GM12878 (cell line): ENCODE results near the gene TMEM135. TPM values are rescaled to one million over a fixed set of nuclear protein-coding genes. Genes with fewer than 3 reads are reported as not detected.

Experiments used
- ATAC-seq: fragments of 200-7000 bp; cut with Tn5 transposase; 3 replicates; pipeline ENCODE4 v1.9.1; 2020; ENCODE audit warnings: mild to moderate bottlenecking, moderate library complexity
- BruUV-seq: library from RNA; stranded (reverse); fragments of 400-500 nt; replicated peaks from 2 replicates; lab custom pipeline; 2021; lab: Mats Ljungman, UMichigan
- CTCF ChIA-PET: fragments of 300-600 bp; sonication (Branson Sonifier 250); formaldehyde crosslinking; extraction: SDS; loops from one replicate; lab custom pipeline; 2021; ENCODE audit warnings: inconsistent platforms; lab: Yijun Ruan, JAX
- POLR2A ChIA-PET: fragments of 350-600 bp; formaldehyde crosslinking; extraction: SDS; loops from one replicate; lab custom pipeline; 2021; ENCODE audit warnings: inconsistent platforms; lab: Charles Lee
- RAD21 ChIA-PET: fragments of 300-600 bp; sonication (Branson Sonifier 250); formaldehyde crosslinking; loops from one replicate; lab custom pipeline; 2023; ENCODE audit warnings: antibody characterized with exemption; ENCODE audit not compliant: unreplicated experiment; lab: Charles Lee
- SMC1A ChIA-PET: fragments of 300-600 bp; sonication (Branson Sonifier 250); formaldehyde crosslinking; loops from one replicate; lab custom pipeline; 2023; ENCODE audit not compliant: unreplicated experiment, uncharacterized antibody; lab: Charles Lee
- DNase-seq: peaks from one replicate; pipeline ENCODE4 v3.0.0-alpha.2; 2011; ENCODE audit warnings: low read depth, low spot score
- FAIRE-seq: peaks from 3 replicates; lab custom pipeline; 2011; peaks lifted over from hg19 to GRCh38; lab: Jason Lieb, UNC
- H2AFZ ChIP-seq: 2 replicates; pipeline ENCODE4 v1.6.0; 2011; ENCODE audit warnings: low read depth, low read length, control low read depth; ENCODE audit not compliant: control insufficient read depth
- H3K27ac ChIP-seq: 2 replicates; pipeline ENCODE4 v1.5.1; 2011; ENCODE audit warnings: control low read depth; ENCODE audit not compliant: control insufficient read depth, insufficient read depth
- H3K27me3 ChIP-seq, 2 experiments: replicated peaks in 1 of 2; 2 replicates each; pipeline versions ENCODE4 v1.6.0 to v1.6.1; 2011; ENCODE audit warnings: low read length in 1 of 2; ENCODE audit not compliant: control insufficient read depth in 2 of 2, insufficient read depth in 2 of 2
- H3K36me3 ChIP-seq, 2 experiments: 2 replicates each; pipeline ENCODE4 v1.5.1; 2011; ENCODE audit warnings: low read length in 1 of 2; ENCODE audit not compliant: control insufficient read depth in 2 of 2, insufficient read depth in 2 of 2
- H3K4me1 ChIP-seq: 2 replicates; pipeline ENCODE4 v1.6.1; 2011; ENCODE audit warnings: mild to moderate bottlenecking, low read length, moderate library complexity, mixed read lengths; ENCODE audit not compliant: control insufficient read depth, insufficient read depth
- H3K4me2 ChIP-seq: 2 replicates; pipeline ENCODE4 v1.6.0; 2011; ENCODE audit warnings: control low read depth; ENCODE audit not compliant: control insufficient read depth, insufficient read depth
- H3K4me3 ChIP-seq: fragments of 200-600 bp; sonication (generic); 2 replicates; pipeline ENCODE4 v1.5.1; 2016
- H3K79me2 ChIP-seq: 2 replicates; pipeline ENCODE4 v1.6.0; 2011; ENCODE audit warnings: low read length; ENCODE audit not compliant: control insufficient read depth, insufficient read depth
- H3K9ac ChIP-seq: 2 replicates; pipeline ENCODE4 v1.8.0; 2011; ENCODE audit warnings: low read length, control low read depth, mixed read lengths; ENCODE audit not compliant: control insufficient read depth, insufficient read depth
- H3K9me3 ChIP-seq: replicated peaks from 3 replicates; pipeline ENCODE4 v1.5.1; 2011; ENCODE audit warnings: mild to moderate bottlenecking, low read length; ENCODE audit not compliant: control insufficient read depth, insufficient read depth
- H4K20me1 ChIP-seq: 2 replicates; pipeline ENCODE4 v1.6.0; 2011; ENCODE audit not compliant: control insufficient read depth, insufficient read depth
- BRCA1 ChIP-seq: IDR thresholded peaks from 2 replicates; pipeline ENCODE4 v1.6.1; 2011; ENCODE audit warnings: low read depth, low read length, improper control_type of control experiment
- CHD1 ChIP-seq: IDR thresholded peaks from 2 replicates; pipeline ENCODE4 v1.6.1; 2012; ENCODE audit warnings: low read depth, low read length, improper control_type of control experiment
- CHD2 ChIP-seq: IDR thresholded peaks from 2 replicates; pipeline ENCODE4 v1.6.1; 2011; ENCODE audit warnings: low read depth, low read length, improper control_type of control experiment, borderline replicate concordance
- CREB1 ChIP-seq: IDR thresholded peaks from 2 replicates; pipeline ENCODE4 v1.6.1; 2012; ENCODE audit warnings: low read depth, mild to moderate bottlenecking, inconsistent platforms
- CREM ChIP-seq: IDR thresholded peaks from 2 replicates; pipeline ENCODE4 v1.6.1; 2014; ENCODE audit warnings: antibody characterized with exemption, low read depth
- DPF2 ChIP-seq: fragments of 450-650 bp; IDR thresholded peaks from 2 replicates; pipeline ENCODE4 v1.6.1; 2017; ENCODE audit warnings: mild to moderate bottlenecking
- ETV6 ChIP-seq, 2 experiments: fragments of 450-650 bp in 1 of 2; IDR thresholded peaks in 1 of 2; conservative IDR thresholded peaks in 1 of 2; 2 replicates each; pipeline ENCODE4 v1.6.1; 2014; ENCODE audit warnings: antibody characterized with exemption in 1 of 2, borderline replicate concordance in 1 of 2, low read depth in 1 of 2, mild to moderate bottlenecking in 1 of 2, moderate library complexity in 1 of 2
- GABPA ChIP-seq: IDR thresholded peaks from 2 replicates; pipeline ENCODE4 v1.6.1; 2014; ENCODE audit warnings: antibody characterized with exemption, low read depth, mild to moderate bottlenecking, inconsistent platforms
- HDAC2 ChIP-seq: fragments of 200-600 bp; sonication (generic); IDR thresholded peaks from 2 replicates; pipeline ENCODE4 v1.6.1; 2017
- NFIC ChIP-seq: IDR thresholded peaks from 2 replicates; pipeline ENCODE4 v1.6.1; 2012; ENCODE audit warnings: low read depth, mild to moderate bottlenecking, inconsistent platforms, low read length, moderate library complexity
- POLR2AphosphoS2 ChIP-seq: IDR thresholded peaks from 2 replicates; pipeline ENCODE4 v1.6.1; 2011; ENCODE audit warnings: low read depth, mild to moderate bottlenecking, low read length, improper control_type of control experiment, moderate library complexity
- RCOR1 ChIP-seq: conservative IDR thresholded peaks from 2 replicates; pipeline ENCODE4 v1.6.1; 2012; ENCODE audit warnings: low read depth, low read length, improper control_type of control experiment
- SMAD5 ChIP-seq: IDR thresholded peaks from 2 replicates; pipeline ENCODE4 v1.6.1; 2016; ENCODE audit warnings: antibody characterized with exemption, low read depth
- WRNIP1 ChIP-seq: IDR thresholded peaks from 2 replicates; pipeline ENCODE4 v1.6.1; 2011; ENCODE audit warnings: low read depth, low read length, improper control_type of control experiment, borderline replicate concordance
- ZBTB33 ChIP-seq: fragments of 450-650 bp; IDR thresholded peaks from 2 replicates; pipeline ENCODE4 v1.6.1; 2017; ENCODE audit warnings: mild to moderate bottlenecking
- WGBS: methylation state at CpG from one replicate; pipeline ENCODE4 v1.1.6; 2016; ENCODE audit warnings: low lambda C conversion rate; ENCODE audit not compliant: insufficient replicate concordance, insufficient coverage; ENCODE audit errors: missing lambda C conversion rate; 5-methylcytosine and 5-hydroxymethylcytosine counted together
- in situ Hi-C: fragments of 300-500 bp; cut with MboI; formaldehyde crosslinking; loops from 9 replicates; pipeline ENCODE4 v1.14.3; 2018; ENCODE audit warnings: mixed read lengths
- intact Hi-C: fragments of 100-400 bp; cut with micrococcal nuclease; formaldehyde crosslinking; loops from one replicate; pipeline ENCODE4 v1.14.2; 2022; ENCODE audit not compliant: unreplicated experiment
- polyA plus RNA-seq, 11 experiments: library from polyadenylated mRNA; depleted of rRNA in 4 of 11; unstranded in 6 of 11; stranded (reverse) in 5 of 11; fragments of >200 nt; fragmentation: Nextera tagmentation in 4 of 11; fragmentation: Illumina TruSeq in 1 of 11; extraction: Ambion mirVana in 4 of 11; extraction: Trizol in 1 of 11; gene quantifications; 1 replicate in 1 of 11; 2 replicates in 10 of 11; pipeline versions ENCODE4 v1.2.1 to v1.2.3, GENCODE V29; 2011 to 2016; ENCODE audit warnings: inconsistent platforms in 2 of 11, missing spikeins in 2 of 11, low read depth in 1 of 11
- total RNA-seq, 4 experiments: library from RNA; depleted of rRNA in 3 of 4; stranded (reverse); fragments of >200 nt in 3 of 4; fragmentation: Illumina TruSeq in 1 of 4; extraction: Trizol in 1 of 4; gene quantifications; 2 replicates each; pipeline versions ENCODE4 v1.2.1 to v1.2.3, GENCODE V29; 2013 to 2021

The TMEM135 gene
- total and polyA plus RNA-seq, 10 of the 15 experiments (the other 5 are each of a cell fraction or from before 2014, with no cell fraction given): 7.2 to 117 (median 12.9) TPM

- peaks cover 7% of the 10 kb centered on the region for H3K79me2 ChIP-seq
- BruUV-seq: no TSS peak
Measured at GRCh38 chr11:87039371-87039770, 1.6 kb downstream of the TMEM135 start.

More at GRCh38 chr11:87039371-87039770, 1.6 kb downstream of the TMEM135 start:
- 93% methylated on average over 3 of the region's 3 CpGs for WGBS
- H3K4me1 ChIP-seq: no peaks in the 10 kb centered on the region; the same call in 1 of the 2 replicates
- ChIA-PET RAD21 (no interaction called here), POLR2A (no interaction called here), CTCF (interaction anchor here (0.5 to 1.0 kb wide), 2 partner anchors 59 to 242 kb away, joined by 3 read pairs; no protein-coding TSS in a partner anchor), SMC1A (interaction anchor here (1.0 to 1.4 kb wide), 2 partner anchors 26 to 262 kb away, joined by 3 to 4 read pairs; no protein-coding TSS in a partner anchor)
- no peak overlapping the region; the same call in 1 of the 2 replicates for H3K9ac ChIP-seq
- H4K20me1 ChIP-seq: no peaks in the 10 kb centered on the region
- H3K27me3 ChIP-seq: no peaks in the 10 kb centered on the region; a peak in 1 of 4 replicates
- no peak overlapping the region for H3K27ac ChIP-seq
- intact Hi-C loops: loop anchor here (2.0 to 10.0 kb wide), 2 partner anchors 19 to 45 kb away; no protein-coding TSS in a partner anchor
- DNase-seq (no peak), FAIRE-seq (no peak), ATAC-seq (no peak)
- peak overlapping the region; percentile 14 for H3K4me2 ChIP-seq
- peak overlapping the region; percentile 49; the same call in 1 of the 2 replicates for H3K4me3 ChIP-seq
- no peaks in the 10 kb centered on the region for H3K9me3 ChIP-seq
- H2AFZ ChIP-seq: no peak overlapping the region
- H3K36me3 ChIP-seq: no peaks in the 10 kb centered on the region
- TF ChIP-seq SMAD5: no peak
- TF ChIP-seq CREB1: no peak
- no peak for TF ChIP-seq CHD1
- TF ChIP-seq POLR2AphosphoS2: no peak
- TF ChIP-seq GABPA: no peak
- TF ChIP-seq HDAC2: no peak
- TF ChIP-seq WRNIP1: no peak
- no peak for TF ChIP-seq ZBTB33
- no peak for TF ChIP-seq CHD2
- TF ChIP-seq BRCA1: no peak
- TF ChIP-seq CREM: no peak
- TF ChIP-seq DPF2: no peak
- no peak for TF ChIP-seq RCOR1
- TF ChIP-seq NFIC: no peak
- TF ChIP-seq ETV6 (conservative IDR thresholded peaks at IDR 0.05 in 1 of 2, IDR thresholded peaks at IDR 0.05 in 1 of 2; ENCODE audit: borderline replicate concordance in 1 of 2, low read depth in 1 of 2): no peak
- TF ChIP-seq, all 136 proteins: peak for 0
- in situ Hi-C loops: no loop called here
